ENCODE measurements around the gene SLC17A2.

Gene SLC17A2

DNA sequence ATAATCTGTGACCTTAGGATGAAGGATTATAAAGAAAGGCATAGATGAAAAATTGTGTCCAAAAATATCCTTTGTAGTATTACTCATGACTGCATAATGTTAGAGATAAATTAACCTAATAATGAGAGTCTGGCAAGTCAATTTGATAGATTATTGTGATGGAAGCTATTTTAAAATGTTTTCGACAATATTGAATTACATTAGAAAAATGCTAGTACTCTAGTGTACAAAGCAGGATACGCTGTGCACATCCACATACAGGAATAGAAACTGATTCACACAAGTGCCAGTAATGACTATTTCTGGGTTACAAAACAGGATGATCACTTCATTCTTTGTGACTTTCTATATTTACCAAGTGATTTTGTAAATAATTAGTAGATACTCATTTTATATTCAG is 3.3 kb downstream of the SLC17A2 start:
- Histone ChIP-seq H3K14ac (ENCODE audit: low read length) (no peak overlapping the region), H4K91ac (ENCODE audit: low read depth, low read length) (no peak overlapping the region), H2BK12ac (ENCODE audit: low read length) (no peak overlapping the region), H3K4me3 (ENCODE audit: low read depth, low read length) (no peak overlapping the region), H3K18ac (ENCODE audit: low read length) (no peak overlapping the region), H2AK5ac (ENCODE audit: low read length) (no peak overlapping the region), H3K79me1 (ENCODE audit: low read length) (no peaks in the 10 kb centered on the region), H3K79me2 (ENCODE audit: control insufficient read depth, insufficient read depth, low read length, poor library complexity) (no peaks in the 10 kb centered on the region), H3K4ac (ENCODE audit: low read depth, low read length) (no peak overlapping the region), H2AFZ (ENCODE audit: insufficient read depth, low read length, poor library complexity) (no peak overlapping the region), H3K9ac (ENCODE audit: low read length) (no peak overlapping the region), H4K8ac (ENCODE audit: low read depth, low read length) (no peak overlapping the region), H3K27me3 (ENCODE audit: insufficient read depth, low read length) (no peaks in the 10 kb centered on the region), H4K12ac (ENCODE audit: low read depth, low read length) (no peak overlapping the region), H3K36me3 (ENCODE audit: control insufficient read depth in 1 of 2, insufficient read depth in 2 of 2, low read length in 2 of 2) (no peaks in the 10 kb centered on the region), H3K9me3 (ENCODE audit: insufficient read depth, low read depth, low read length) (no peaks in the 10 kb centered on the region), H2BK5ac (ENCODE audit: low read depth, low read length, poor library complexity) (no peak overlapping the region), H3K4me1 (ENCODE audit: control insufficient read depth in 1 of 2, insufficient read depth in 2 of 2, low read length in 2 of 2) (no peaks in the 10 kb centered on the region), H3K4me2 (ENCODE audit: low read length) (no peak overlapping the region), H3K23ac (ENCODE audit: low read length) (no peak overlapping the region), H2BK120ac (ENCODE audit: insufficient read depth, low read length, poor library complexity) (no peak overlapping the region), H3K27ac (ENCODE audit: low read depth, low read length) (no peak overlapping the region)
- no CpG with 5 or more reads among the region's 2 CpGs for WGBS (ENCODE audit: extremely low coverage, insufficient coverage, insufficient read length)
- no peak for DNase-seq

DNA sequence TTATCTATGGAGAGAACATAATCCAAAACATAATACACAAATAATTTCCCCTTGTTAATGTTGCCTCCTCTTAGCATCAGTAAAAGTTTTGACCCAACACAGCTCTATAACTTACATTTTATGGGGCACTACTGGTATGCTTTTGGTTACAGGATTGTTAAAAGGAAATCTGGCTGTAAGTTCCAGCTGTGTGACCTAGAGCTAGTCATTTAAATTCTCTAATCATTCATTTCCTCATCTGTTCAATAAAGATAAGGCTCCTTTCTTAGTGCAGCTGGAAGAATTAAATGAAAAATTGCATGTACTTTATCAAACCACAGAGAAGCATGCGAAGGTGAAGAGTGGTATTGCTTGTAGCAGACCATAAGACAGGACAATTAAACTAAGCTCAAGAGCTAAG is 4.6 kb downstream of the SLC17A2 start:
- Histone ChIP-seq H3K14ac (ENCODE audit: low read length) (no peak overlapping the region), H3K36me3 (ENCODE audit: control insufficient read depth in 1 of 2, insufficient read depth in 2 of 2, low read length in 2 of 2) (no peaks in the 10 kb centered on the region), H3K79me2 (ENCODE audit: control insufficient read depth, insufficient read depth, low read length, poor library complexity) (no peaks in the 10 kb centered on the region), H4K8ac (ENCODE audit: low read depth, low read length) (no peak overlapping the region), H3K9ac (ENCODE audit: low read length) (no peak overlapping the region), H3K27me3 (ENCODE audit: insufficient read depth, low read length) (no peaks in the 10 kb centered on the region), H2BK12ac (ENCODE audit: low read length) (no peak overlapping the region), H4K91ac (ENCODE audit: low read depth, low read length) (no peak overlapping the region), H2AFZ (ENCODE audit: insufficient read depth, low read length, poor library complexity) (no peak overlapping the region), H3K27ac (ENCODE audit: low read depth, low read length) (no peak overlapping the region), H3K79me1 (ENCODE audit: low read length) (no peaks in the 10 kb centered on the region), H3K4me1 (ENCODE audit: control insufficient read depth in 1 of 2, insufficient read depth in 2 of 2, low read length in 2 of 2) (no peaks in the 10 kb centered on the region), H2BK5ac (ENCODE audit: low read depth, low read length, poor library complexity) (no peak overlapping the region), H2AK5ac (ENCODE audit: low read length) (no peak overlapping the region), H3K4me3 (ENCODE audit: low read depth, low read length) (no peak overlapping the region), H3K4ac (ENCODE audit: low read depth, low read length) (no peak overlapping the region), H3K18ac (ENCODE audit: low read length) (no peak overlapping the region), H3K9me3 (ENCODE audit: insufficient read depth, low read depth, low read length) (no peaks in the 10 kb centered on the region), H4K12ac (ENCODE audit: low read depth, low read length) (no peak overlapping the region), H2BK120ac (ENCODE audit: insufficient read depth, low read length, poor library complexity) (no peak overlapping the region), H3K23ac (ENCODE audit: low read length) (no peak overlapping the region), H3K4me2 (ENCODE audit: low read length) (no peak overlapping the region)
- DNase-seq: no peak
- no CpG with 5 or more reads among the region's 1 CpG for WGBS (ENCODE audit: extremely low coverage, insufficient coverage, insufficient read length)

DNA sequence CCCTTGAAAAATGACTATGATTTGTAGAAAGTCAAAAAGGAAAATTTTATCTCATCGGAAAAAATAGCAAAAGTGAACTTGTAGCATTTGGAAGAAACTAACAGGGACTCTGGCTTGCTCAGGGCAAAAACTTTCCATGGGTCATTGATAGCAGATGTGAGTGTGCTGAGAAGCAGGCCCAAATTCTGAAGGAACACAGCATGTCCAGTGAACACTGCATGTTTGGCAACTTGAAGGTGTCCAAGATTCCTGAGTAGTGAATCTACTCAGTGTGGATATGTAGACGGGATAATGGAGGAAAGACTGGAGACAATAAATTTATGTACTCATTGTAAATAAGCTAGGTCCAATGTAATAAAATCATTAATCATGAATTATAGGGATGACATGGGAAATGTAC is 8.2 kb downstream of the SLC17A2 start:
- Histone ChIP-seq H3K4ac (ENCODE audit: low read depth, low read length) (no peak overlapping the region), H3K9ac (ENCODE audit: low read length) (no peak overlapping the region), H3K4me1 (ENCODE audit: control insufficient read depth in 1 of 2, insufficient read depth in 2 of 2, low read length in 2 of 2) (no peaks in the 10 kb centered on the region), H3K27me3 (ENCODE audit: insufficient read depth, low read length) (no peaks in the 10 kb centered on the region), H2BK120ac (ENCODE audit: insufficient read depth, low read length, poor library complexity) (no peak overlapping the region), H3K4me3 (ENCODE audit: low read depth, low read length) (no peak overlapping the region), H3K36me3 (ENCODE audit: control insufficient read depth in 1 of 2, insufficient read depth in 2 of 2, low read length in 2 of 2) (no peaks in the 10 kb centered on the region), H2AFZ (ENCODE audit: insufficient read depth, low read length, poor library complexity) (no peak overlapping the region), H3K79me2 (ENCODE audit: control insufficient read depth, insufficient read depth, low read length, poor library complexity) (no peaks in the 10 kb centered on the region), H3K9me3 (ENCODE audit: insufficient read depth, low read depth, low read length) (no peaks in the 10 kb centered on the region), H2BK12ac (ENCODE audit: low read length) (no peak overlapping the region), H4K12ac (ENCODE audit: low read depth, low read length) (no peak overlapping the region), H3K14ac (ENCODE audit: low read length) (no peak overlapping the region), H2BK5ac (ENCODE audit: low read depth, low read length, poor library complexity) (no peak overlapping the region), H4K8ac (ENCODE audit: low read depth, low read length) (no peak overlapping the region), H4K91ac (ENCODE audit: low read depth, low read length) (no peak overlapping the region), H3K18ac (ENCODE audit: low read length) (no peak overlapping the region), H3K23ac (ENCODE audit: low read length) (no peak overlapping the region), H3K79me1 (ENCODE audit: low read length) (no peaks in the 10 kb centered on the region), H3K4me2 (ENCODE audit: low read length) (no peak overlapping the region), H3K27ac (ENCODE audit: low read depth, low read length) (no peak overlapping the region), H2AK5ac (ENCODE audit: low read length) (no peak overlapping the region)
- no peak for DNase-seq
- no CpG with 5 or more reads among the region's 2 CpGs for WGBS (ENCODE audit: extremely low coverage, insufficient coverage, insufficient read length)

DNA sequence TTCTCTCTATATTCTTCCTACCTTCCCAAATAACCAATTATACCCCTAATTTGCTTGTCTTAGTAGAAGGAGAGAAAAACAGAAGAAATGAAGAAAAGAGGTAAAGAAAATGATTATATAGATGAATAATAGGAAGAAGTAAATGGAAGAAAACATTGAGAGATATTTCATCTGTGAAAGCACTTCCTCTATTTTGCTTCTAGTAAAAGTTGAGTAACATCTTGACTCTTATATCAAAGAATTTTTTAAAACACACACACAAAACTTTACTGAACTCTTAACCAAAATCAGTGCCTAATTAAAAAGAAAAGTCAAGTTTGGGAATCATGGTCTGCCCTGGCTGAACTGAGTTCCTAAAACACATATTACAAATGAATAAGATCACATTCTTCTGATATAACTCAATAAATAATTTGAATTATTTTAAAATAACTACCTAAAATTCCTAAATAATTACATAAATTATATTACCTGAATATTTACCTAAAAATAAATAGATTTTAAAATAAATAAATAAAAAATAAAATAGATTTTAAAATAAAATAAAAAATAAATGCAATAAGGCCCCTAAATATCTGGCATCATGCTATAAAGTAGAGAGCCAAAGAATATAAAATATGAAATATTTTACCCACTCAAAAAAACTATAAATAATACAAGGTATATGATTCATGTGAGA is 8.8 kb downstream of the SLC17A2 start:
- Histone ChIP-seq H3K9me3 (ENCODE audit: insufficient read depth, low read depth, low read length) (no peaks in the 10 kb centered on the region), H2AK5ac (ENCODE audit: low read length) (no peak overlapping the region), H3K27ac (ENCODE audit: low read depth, low read length) (no peak overlapping the region), H4K8ac (ENCODE audit: low read depth, low read length) (no peak overlapping the region), H2BK12ac (ENCODE audit: low read length) (no peak overlapping the region), H3K14ac (ENCODE audit: low read length) (no peak overlapping the region), H3K18ac (ENCODE audit: low read length) (no peak overlapping the region), H3K36me3 (ENCODE audit: control insufficient read depth in 1 of 2, insufficient read depth in 2 of 2, low read length in 2 of 2) (no peaks in the 10 kb centered on the region), H2BK120ac (ENCODE audit: insufficient read depth, low read length, poor library complexity) (no peak overlapping the region), H3K4ac (ENCODE audit: low read depth, low read length) (no peak overlapping the region), H3K27me3 (ENCODE audit: insufficient read depth, low read length) (no peaks in the 10 kb centered on the region), H4K12ac (ENCODE audit: low read depth, low read length) (no peak overlapping the region), H3K4me2 (ENCODE audit: low read length) (no peak overlapping the region), H3K79me2 (ENCODE audit: control insufficient read depth, insufficient read depth, low read length, poor library complexity) (no peaks in the 10 kb centered on the region), H3K4me1 (ENCODE audit: control insufficient read depth in 1 of 2, insufficient read depth in 2 of 2, low read length in 2 of 2) (no peaks in the 10 kb centered on the region), H2BK5ac (ENCODE audit: low read depth, low read length, poor library complexity) (no peak overlapping the region), H4K91ac (ENCODE audit: low read depth, low read length) (no peak overlapping the region), H3K79me1 (ENCODE audit: low read length) (no peaks in the 10 kb centered on the region), H3K23ac (ENCODE audit: low read length) (no peak overlapping the region), H3K9ac (ENCODE audit: low read length) (no peak overlapping the region), H3K4me3 (ENCODE audit: low read depth, low read length) (no peak overlapping the region), H2AFZ (ENCODE audit: insufficient read depth, low read length, poor library complexity) (no peak overlapping the region)
- DNase-seq: no peak

All from trophoblast cell (in vitro differentiated cells and primary cell).